ENCODE results near the gene GSKIP.
"Not testable (repeated sequence)": the region's sequence is repeated elsewhere in the genome, so short reads cannot be mapped to it uniquely, and the experiment has no call there.

The GSKIP gene, protein sequence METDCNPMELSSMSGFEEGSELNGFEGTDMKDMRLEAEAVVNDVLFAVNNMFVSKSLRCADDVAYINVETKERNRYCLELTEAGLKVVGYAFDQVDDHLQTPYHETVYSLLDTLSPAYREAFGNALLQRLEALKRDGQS

DNA sequence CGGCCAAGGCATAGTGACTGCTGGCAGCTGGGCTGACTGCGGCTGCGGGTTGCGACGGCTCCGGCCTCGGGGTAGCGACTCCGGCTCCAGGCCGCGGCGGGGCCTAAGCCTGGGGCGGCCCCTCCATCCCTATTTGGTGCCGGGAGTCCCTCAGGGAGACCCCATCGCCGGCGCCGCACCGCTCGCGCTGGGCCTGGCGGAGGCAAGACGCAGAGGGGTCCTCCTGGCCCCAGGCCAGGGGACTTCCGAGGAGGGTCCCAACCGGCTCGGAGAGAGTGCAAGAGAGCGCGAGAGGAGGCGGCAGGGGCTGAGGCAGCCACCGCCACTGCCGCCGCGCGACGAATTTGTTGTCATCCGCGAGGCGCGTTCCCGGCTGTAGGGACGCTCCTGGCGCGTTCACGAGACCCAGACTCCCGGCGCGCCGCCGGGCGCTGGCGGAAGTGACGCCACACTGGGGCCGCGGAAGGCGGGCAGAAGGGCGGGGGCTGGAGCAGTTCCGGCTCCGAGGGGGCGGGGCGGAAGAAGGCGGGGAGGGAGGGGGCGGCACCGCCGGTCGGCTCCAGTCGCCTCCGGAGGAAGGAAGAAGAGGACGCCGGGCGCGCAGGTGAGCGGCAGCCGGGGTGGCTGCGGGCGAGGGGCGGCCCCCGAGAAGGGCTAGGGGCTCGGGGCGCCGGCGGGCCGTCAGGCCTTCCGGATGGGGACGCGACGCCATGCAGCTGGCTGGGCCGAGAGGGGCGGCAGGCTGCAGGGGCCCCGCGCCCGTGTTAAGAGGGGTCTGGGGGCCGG, at the start of gene GSKIP, which contains the start of gene ATG2B:
Gene GSKIP, plus strand, starts transcription at position 562 of the 786 bp plus-strand sequence. CDS start 18,722 bp downstream, outside the sequence.
Gene ATG2B, minus strand, starts transcription at position 377 of the 786 bp plus-strand sequence. Its CDS starts 365 bp downstream, at position 12.
- DNase-seq, result peak; percentile 92 to 98

DNA sequence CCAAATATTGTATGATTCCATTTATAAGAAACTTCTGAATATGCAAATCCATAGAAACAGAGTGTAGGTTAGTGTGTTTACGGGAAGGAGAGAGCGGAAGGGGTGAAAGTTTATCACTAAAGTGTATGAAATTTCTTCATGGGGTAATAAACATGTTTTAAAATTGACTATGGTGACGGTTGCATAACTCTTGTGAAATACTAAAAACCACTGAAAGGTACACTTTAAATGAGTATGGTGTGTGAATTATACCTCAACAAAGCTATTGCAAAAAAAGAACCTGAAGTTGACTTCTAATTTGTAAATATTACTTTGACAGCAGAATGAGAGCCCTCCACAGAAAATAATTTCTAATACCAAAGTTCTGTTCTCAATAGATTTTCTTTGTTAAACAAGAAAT, 47.2 kb upstream of the GSKIP start:
- DNase-seq, result no peak

GRCh38 chr14:96318836-96319235, 44.5 kb upstream of the GSKIP start:
- no peak for DNase-seq

- no peak for DNase-seq
These were observed 42.7 kb upstream of the GSKIP start for GRCh38 chr14:96320605-96321004.

- no peak for DNase-seq
These were observed 39.1 kb upstream of the GSKIP start for GRCh38 chr14:96324219-96324618.

GRCh38 chr14:96338551-96338950, 24.8 kb upstream of the GSKIP start:
- no peak for DNase-seq

GRCh38 chr14:96341323-96341722, 22.0 kb upstream of the GSKIP start:
- DNase-seq, result no peak

DNA sequence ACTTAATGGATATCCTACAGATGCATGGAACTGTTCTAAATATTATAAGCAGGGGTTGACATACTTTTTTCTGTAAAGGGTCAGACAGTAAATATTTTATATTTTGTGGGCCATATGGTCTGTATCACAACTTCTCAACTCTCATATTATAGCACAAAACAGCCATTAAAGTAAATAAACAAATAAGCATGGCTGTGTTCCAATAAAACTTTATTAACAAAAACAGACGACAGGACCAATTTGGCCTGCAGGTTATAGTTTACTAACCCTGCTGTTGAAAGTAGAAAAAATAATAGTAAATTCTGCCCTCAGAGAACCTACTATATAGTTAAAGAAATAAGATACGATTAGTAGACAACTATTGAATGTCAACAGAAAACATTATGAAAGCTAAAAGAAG, 17.7 kb upstream of the GSKIP start:
- no peak for DNase-seq

GRCh38 chr14:96347957-96348356, 15.4 kb upstream of the GSKIP start:
- not testable (repeated sequence) for DNase-seq

DNA sequence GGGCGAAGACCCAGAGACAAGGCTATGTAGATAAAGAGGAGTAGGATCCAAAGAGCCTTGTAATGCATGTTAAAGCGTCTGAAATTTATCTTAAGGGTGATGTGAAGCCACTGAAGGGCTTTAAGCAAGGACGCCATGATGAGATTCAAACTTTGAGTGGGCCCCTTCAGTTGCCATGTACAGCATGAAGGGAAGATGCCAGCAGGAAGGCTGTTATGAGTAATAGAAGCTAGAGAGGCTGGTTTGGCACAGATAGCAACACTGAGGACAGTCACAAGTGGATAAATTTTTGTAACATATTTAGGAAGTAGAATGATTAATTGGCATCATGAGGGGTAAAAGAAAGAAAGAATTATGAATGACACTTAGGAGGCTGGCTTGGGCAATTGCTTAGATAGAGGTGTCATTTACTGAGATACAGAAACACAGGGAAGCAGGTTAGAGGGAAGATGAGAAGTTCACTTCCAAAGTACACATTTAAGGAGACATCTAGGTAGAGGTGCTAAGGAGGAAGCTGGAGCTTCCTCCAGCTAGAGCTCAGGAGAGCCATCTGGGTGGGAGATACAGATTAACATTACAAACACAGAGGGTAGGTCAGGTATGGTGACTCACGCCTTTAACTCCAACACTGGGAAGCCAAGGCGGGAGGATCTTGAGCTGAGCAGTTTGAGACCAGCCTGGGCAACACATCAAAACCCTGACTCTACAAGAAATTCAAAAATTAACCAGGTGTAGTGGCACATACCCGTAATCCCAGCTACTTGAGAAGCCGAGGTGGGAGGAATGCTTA, 13.8 kb upstream of the GSKIP start:
- DNase-seq, result no peak

- DNase-seq, result no peak
These were observed 11.3 kb upstream of the GSKIP start for GRCh38 chr14:96351986-96352385.

GRCh38 chr14:96352708-96353107, 10.6 kb upstream of the GSKIP start:
- DNase-seq, result no peak

DNA sequence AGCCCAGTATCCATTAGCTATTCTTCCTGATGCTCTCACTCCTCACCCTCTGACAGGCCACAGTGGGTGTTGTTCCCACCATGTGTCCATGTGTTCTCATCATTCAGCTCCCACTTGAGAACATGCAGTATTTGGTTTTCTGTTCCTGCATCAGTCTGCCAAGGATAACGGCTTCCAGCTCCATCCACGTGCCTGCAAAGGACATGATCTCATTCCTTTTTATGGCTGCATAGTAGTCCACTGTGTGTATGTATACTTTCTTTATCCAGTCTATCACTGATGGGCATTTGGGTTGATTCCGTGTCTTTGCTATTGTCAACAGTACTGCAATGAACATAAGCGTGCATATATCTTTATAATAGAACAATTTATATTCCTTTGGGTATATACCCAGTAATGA, 9.1 kb upstream of the GSKIP start:
- DNase-seq, result no peak

GRCh38 chr14:96357216-96357615, 6.1 kb upstream of the GSKIP start:
- no peak for DNase-seq

GRCh38 chr14:96359959-96360358, 3.4 kb upstream of the GSKIP start:
- DNase-seq, result no peak

DNA sequence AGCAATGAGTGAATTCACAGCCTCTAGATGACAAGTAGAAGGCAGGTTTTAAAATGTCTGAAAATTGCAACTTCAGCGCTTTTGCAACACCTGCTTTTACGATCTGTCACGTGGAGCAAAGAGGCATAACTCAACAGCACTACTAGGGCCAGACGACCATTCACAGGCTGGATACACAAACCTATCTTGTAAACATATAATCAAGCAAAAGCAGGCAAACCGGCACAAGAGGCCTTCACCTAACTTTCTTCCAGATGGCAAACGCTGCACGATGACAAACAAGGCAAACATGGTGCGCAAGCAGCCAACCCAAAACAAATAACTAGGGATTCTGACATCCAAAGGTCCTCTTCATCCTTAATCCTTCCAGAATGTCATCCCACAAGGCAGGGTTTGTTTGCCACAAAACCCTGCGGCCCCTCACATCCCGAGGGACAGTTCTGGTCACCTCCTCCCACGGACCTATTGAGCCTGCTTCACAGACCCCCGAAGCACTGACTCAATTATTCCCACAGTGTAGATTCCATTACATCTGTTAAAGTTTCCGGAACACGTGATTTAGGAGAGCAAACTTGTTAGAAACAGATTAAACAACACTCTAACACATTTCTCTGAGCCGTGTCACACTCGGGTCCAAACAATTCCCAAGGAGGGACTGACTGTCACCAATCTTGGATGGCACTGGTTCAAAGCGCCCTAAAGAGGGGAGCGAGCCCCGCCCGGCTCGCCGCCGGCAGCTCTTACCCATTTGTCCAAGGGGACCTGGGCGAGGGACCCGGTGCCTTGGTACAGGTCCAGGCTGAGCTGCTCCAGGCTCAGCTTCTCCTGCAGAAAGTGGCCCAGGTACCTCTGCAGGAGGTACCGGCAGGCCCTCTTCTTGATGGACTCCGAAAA, 1.0 kb upstream of the GSKIP start:
- DNase-seq, result peak; percentile 17 to 27

DNA sequence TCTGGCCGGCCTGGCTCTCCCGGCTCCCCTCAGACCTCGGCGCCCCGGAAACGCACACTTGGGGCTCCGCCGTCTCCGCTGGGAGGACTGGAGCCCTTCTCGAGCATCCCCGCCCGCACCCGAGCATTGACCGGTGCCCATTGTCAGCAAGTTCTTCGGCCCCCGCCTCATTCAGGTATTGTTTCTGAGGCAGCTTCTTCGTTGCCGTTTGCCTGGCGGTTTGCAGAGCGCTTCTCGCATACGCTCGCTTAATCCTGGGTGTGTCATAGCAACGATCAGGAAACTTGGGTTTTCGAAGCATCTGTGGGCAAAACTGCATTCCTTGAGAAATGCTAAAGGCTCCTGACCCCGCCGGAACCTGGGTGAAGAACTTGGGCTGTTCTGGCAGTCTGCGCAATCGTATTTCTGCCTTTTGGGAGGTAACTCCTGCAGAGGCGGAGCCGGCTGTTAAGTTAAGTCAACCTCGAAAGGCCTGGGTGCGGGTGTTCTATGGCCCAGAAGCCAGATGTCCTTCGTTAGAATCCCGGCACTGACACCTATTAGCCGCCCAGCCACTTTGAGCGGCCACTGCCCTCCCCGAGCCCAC, 518 bp downstream of the GSKIP start:
- DNase-seq, result peak; percentile 13 to 26

DNA sequence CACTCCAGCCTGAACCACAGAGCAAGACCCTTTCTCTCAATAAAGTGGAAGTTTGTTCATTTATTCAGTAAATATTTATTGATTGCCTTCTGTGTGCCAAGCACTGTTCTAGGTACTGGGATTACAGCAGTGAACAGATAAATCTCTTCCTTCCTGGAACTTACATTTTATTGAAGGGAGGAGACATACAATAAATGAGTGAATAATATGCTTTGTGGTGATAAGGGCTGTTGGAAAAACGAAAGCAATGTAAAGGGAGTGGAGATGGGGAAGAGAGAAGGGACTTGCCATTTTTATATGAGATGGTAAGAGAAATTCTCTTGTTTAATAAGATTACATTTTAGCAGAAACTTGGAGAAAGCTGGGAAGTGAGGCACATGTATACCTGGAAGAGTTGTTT, 1.6 kb downstream of the GSKIP start:
- DNase-seq, result no peak

- DNase-seq, result no peak
These were observed 5.2 kb downstream of the GSKIP start for GRCh38 chr14:96368534-96368933.

DNA sequence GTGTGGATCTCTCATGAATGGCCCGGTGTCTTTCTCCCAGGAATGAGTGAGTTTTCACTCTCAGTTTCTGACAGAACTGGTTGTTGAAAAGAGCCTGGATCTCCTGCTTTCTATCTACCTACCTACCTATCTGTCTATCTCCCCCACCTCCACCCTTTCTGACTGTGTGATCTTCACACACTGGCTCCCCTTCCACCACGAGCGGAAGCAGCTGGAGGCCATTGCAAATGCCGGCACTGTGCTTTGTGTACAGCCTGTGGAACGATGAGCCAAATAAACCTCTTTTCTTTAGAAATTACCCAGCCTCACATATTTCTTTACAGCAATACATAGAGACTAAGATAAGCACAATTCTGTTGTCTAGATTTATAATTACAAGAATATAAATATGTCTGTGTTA, 7.2 kb downstream of the GSKIP start:
- no peak for DNase-seq

DNA sequence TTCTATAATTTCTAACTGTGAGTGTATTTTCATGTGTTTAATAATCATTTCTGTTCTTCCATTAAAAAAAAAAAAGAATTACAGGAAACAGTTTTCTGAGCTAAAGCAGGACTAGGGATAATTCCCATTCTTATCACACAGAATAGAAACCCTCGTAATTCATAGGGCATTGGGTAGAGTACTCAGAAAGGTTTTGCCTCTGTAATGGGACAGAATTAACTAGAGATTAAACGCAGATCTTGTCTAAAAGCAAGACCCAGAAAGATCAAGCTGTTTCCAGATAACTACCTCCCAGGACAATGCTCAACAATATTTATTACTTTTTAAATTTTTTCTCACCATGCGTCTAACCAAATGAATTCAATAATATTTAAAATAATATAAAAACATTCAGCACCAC, 10.2 kb downstream of the GSKIP start:
- DNase-seq, result no peak

DNA sequence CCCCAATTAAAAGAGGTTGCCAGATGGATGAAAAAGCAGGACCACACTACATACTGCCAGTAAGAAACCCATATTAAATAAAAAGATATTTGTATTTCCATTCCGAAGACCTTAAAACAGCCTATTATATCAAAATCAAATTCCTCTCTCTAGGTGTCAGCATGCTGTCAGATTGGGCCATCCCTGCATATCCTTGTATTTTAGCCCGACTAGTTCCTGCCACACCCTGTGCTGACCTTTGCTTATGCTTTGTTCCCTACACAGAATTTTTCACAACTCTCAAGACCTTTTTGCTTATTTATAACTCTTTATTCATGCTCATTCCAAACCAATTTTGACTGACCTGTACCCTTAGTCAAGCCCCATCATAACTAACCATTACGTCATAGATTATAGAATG, 12.8 kb downstream of the GSKIP start:
- DNase-seq, result no peak

All from inflammatory macrophage treated with lipopolysaccharide for 1 hour (primary cell).